ENCODE measurements around the gene GSTO1.
A peak's percentile ranks its signal among the peaks of the same experiment; 100 is the strongest.
"Not testable (repeated sequence)": the region's sequence is repeated elsewhere in the genome, so short reads cannot be mapped to it uniquely, and the experiment has no call there.

Gene GSTO1

GRCh38 chr10:104254493-104255310 lies at the start of gene GSTO1:
Gene GSTO1 (plus strand): TSS chr10:104254892. CDS start chr10:104254929, 37 bp downstream.
- peak in 2 of 4 experiments; percentile 20 to 32 for DNase-seq

GRCh38 chr10:104208730-104209129 lies 46.0 kb upstream of the GSTO1 start:
- no peak for DNase-seq

GRCh38 chr10:104209575-104210198 lies 45.0 kb upstream of the GSTO1 start:
- DNase-seq = no peak

- no peak for DNase-seq
Observed at GRCh38 chr10:104216631-104217030, 38.1 kb upstream of the GSTO1 start.

- no peak for DNase-seq
Observed at GRCh38 chr10:104218751-104219150, 35.9 kb upstream of the GSTO1 start.

DNA sequence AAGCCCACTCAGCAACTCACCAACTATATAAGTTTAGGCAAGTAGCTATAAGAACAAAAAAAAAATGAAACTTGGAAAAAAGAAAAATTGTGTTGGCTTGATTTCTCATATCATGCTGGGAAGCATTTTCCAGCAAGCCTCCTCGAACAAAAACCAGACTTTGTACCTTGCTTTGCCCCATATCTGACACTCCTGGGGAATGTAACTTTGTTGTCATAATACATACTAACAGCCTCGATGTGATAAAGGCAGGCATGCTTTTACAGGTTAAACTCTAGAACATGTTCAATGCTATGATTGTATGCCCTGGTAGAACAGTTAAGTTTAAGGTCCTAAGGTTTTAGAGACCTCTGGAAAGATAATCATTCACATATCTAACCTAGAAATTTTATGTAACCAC lies 34.2 kb upstream of the GSTO1 start:
- no peak for DNase-seq

DNA sequence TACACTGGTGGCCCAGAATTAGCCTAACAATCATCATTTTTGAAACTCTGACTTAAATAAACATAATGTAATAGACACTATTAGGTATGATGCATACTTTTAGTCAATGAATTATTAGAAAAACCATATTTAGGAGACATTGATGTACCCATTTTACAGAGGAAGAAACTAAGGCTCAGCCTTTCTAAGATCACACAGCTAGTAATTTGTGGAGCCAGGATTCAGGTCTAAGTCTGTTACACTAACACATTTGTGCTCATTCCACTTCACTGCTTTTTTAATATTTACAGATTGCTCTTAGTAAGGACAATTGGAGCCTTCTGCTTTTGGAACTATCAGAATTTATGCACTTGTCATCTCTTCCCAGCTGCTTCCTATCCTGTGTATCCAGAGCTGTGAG lies 31.4 kb upstream of the GSTO1 start:
- DNase-seq = no peak

- DNase-seq = no peak
Observed at GRCh38 chr10:104230490-104230889, 24.2 kb upstream of the GSTO1 start.

DNA sequence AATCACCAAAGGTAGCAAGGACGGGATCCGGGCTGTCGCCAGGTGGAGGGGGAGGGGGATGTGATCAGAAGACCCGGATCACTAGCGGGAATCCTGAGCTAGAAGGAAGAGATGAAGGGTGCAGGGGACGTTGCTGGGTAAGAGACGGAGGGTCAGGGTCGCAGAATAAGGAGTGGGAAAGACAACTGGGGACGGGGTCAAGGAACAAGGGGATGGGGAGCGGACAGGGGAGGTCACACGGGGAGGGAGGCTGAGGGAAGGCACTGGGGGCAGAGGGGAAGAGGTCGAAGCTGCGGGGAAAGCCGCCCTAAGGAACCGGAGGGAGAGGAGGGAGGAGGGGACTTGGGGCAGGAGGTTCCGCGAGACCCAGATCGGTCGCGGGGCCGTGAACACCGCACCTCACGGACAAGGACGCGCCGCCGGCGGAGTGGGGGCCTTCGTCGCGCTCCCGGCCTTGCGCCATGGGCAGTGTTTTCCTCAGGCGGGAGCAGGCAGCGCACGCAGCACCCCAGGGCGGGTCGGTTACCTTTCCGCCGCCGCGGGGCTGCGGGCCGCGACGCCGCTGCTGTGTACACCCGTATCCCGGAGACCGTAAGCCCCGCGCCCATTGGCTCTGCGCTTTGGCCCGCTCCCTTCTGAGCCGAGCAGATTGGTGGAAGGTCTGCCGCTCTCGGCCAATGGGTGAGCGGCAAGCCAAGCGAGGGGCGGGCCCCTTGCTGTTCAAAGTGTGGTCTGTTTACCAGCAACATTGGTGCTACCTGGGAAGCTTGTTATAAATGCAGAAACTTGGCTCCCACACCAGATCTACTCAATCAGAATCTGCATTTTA lies 22.7 kb upstream of the GSTO1 start, which contains the start of gene CFAP43:
Gene CFAP43, minus strand, starts transcription at position 581 of the 829 bp plus-strand sequence. Its CDS starts 118 bp downstream, at position 463.
- DNase-seq = peak; percentile 99

DNA sequence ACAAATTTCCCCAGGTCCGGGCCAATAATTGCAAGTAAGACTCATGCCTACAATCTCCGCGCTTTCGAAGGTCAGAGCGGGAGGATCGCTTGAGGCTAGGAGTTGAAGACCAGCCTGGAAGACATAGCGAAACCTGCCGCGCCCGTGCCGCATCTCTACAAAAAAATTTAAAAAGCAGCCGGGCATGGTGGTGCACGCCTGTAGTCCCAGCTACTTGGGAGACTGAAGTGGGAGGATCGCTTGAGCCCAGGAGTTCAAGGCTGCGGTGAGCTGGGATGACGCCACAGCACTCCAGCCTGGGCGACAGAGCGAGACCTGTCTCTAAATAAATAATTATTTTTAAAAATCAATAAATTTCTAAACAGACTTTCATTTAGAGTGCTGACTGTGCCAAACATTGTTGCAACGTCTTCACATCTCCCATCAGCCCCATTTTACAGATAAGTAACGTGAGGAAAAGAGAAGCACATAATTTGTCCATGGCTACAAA lies 22.0 kb upstream of the GSTO1 start:
- DNase-seq = no peak

- DNase-seq = no peak
Observed at GRCh38 chr10:104233817-104234216, 20.9 kb upstream of the GSTO1 start.

GRCh38 chr10:104234934-104235333 lies 19.8 kb upstream of the GSTO1 start:
- DNase-seq = no peak

GRCh38 chr10:104235801-104236200 lies 18.9 kb upstream of the GSTO1 start:
- no peak for DNase-seq

DNA sequence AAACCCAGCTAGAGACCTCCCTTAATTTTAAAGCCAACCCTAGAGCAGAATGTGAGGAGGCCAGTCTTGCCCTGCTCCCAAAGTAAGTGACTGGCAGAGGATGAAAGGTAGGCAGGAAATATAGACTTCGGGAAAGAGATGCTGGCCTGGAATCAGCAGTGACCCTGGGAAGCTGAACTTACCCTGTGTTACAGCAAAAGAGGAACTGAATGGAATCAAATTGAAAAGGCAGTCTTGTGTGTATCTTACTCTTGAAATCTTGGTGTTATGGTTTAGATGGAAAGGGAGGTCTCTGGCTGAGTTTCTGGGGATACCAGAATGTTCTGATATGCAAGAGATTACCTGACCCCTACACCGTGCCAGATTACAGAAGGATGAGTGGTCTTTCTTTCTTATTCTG lies 14.6 kb upstream of the GSTO1 start:
- DNase-seq = no peak

GRCh38 chr10:104242545-104242944 lies 12.1 kb upstream of the GSTO1 start:
- DNase-seq = no peak

- not testable (repeated sequence) for DNase-seq
Observed at GRCh38 chr10:104243009-104243408, 11.7 kb upstream of the GSTO1 start.

DNA sequence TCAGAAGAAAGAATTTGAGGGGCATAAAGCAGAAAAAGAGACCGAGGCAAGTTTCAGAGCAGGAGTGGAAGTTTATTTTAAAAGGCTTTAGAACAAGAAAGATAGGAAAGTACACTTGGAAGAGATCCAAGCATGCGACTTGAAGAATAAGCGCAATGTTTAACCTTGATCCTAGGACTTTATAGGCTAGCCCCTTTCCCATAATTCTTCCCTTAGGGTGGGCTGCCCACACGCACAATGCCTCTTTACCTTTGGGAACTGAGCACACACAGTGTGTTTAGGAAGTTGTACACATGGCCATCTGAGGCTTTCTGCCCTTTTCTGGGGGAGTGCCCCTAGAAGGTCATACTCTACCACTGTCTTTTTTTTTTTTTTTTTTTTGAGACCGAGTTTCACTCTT lies 11.2 kb upstream of the GSTO1 start:
- no peak for DNase-seq

- DNase-seq = no peak
Observed at GRCh38 chr10:104245066-104245632, 9.5 kb upstream of the GSTO1 start.

- DNase-seq = no peak
Observed at GRCh38 chr10:104246976-104247375, 7.7 kb upstream of the GSTO1 start.

- DNase-seq = no peak
Observed at GRCh38 chr10:104247513-104248146, 7.1 kb upstream of the GSTO1 start.

- DNase-seq = not testable (repeated sequence)
Observed at GRCh38 chr10:104248931-104249330, 5.8 kb upstream of the GSTO1 start.

DNA sequence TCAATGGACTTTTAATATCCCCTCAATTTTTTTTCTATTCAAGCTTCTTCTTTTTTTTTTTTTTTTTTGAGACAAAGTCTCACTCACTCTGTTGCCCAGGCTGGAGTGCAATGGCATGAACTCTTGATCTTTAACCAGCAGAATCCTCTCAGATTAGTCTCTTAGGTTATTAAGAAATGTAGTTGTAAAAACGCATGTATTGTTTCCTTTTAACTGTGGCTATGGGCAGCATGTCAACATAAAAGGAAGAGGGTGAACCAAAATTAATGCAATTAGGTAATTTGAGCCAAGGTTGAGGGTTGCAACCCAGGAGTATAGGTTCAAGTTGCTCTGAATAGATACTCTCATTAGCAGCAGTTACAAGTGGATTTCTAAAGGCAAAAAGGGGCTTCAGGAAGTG lies 4.3 kb upstream of the GSTO1 start:
- DNase-seq = no peak
